ENCODE results near the gene ATP2C2. TPM values are rescaled to one million over a fixed set of nuclear protein-coding genes. Genes with fewer than 3 reads are reported as not detected.

Gene ATP2C2
- total and polyA plus RNA-seq, 8 donors = 1.1 to 141 (median 4.2) TPM; not detected in 2

DNA sequence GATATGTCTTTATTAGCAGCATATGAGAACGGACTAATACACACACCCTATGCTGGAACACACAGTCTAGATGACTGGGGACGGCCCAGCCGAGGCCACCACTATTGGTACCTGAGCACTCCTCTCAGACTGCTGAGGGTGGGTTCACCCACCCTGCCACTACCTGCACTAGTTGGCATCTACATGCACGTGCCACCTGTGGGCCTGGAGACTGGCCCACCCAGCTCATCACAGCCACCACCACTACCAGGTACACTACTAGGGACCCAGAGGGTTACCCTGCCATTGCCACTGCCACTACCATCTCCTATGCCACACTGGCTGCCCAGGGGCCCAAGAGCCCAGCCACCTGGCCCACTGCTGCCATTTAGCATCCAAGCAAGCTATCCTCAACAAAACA lies 103.6 kb downstream of the ATP2C2 start:
- Histone ChIP-seq H3K4me3 (no peak overlapping the region), H3K27ac (no peak overlapping the region), H3K36me3 (peaks cover 0 to 21% (median 10%) of the 10 kb centered on the region in 4 donors), H3K9me3 (peaks cover 0 to 11% (median 6%) of the 10 kb centered on the region in 4 donors), H3K4me1 (no peaks in the 10 kb centered on the region), H3K27me3 (no peaks in the 10 kb centered on the region)
- intact Hi-C loops (cut with DNase I; ENCODE audit: low total_unique reads) = no loop called here
- TF ChIP-seq POLR2AphosphoS5 (IDR thresholded peaks at IDR 0.05) = no peak
- no peak for TF ChIP-seq EP300 (IDR thresholded peaks at IDR 0.05)
- no peak for TF ChIP-seq POLR2A (IDR thresholded peaks at IDR 0.05)
- TF ChIP-seq CTCF (IDR thresholded peaks at IDR 0.05) = no peak
- DNase-seq = peak in 1 of 2 donors; percentile 11
- 84 to 99% (median 97%) methylated on average over 3 to 4 of the region's 4 CpGs for WGBS, 5 donors

GRCh38 chr16:84475643-84476240 lies 107.4 kb downstream of the ATP2C2 start:
- TF ChIP-seq POLR2A (IDR thresholded peaks at IDR 0.05) (no peak), CTCF (IDR thresholded peaks at IDR 0.05) (no peak), POLR2AphosphoS5 (IDR thresholded peaks at IDR 0.05) (no peak), EP300 (IDR thresholded peaks at IDR 0.05) (no peak)
- Histone ChIP-seq H3K4me1 (no peaks in the 10 kb centered on the region), H3K36me3 (peaks cover 9 to 32% (median 31%) of the 10 kb centered on the region in 4 donors), H3K4me3 (no peak overlapping the region), H3K9me3 (no peaks in the 10 kb centered on the region), H3K27me3 (no peaks in the 10 kb centered on the region), H3K27ac (no peak overlapping the region)
- intact Hi-C loops (cut with DNase I; ENCODE audit: low total_unique reads) = no loop called here
- DNase-seq = peak in 1 of 2 donors; percentile 49
- 39 to 73% (median 62%) methylated on average over 8 of the region's 8 CpGs for WGBS, 5 donors

DNA sequence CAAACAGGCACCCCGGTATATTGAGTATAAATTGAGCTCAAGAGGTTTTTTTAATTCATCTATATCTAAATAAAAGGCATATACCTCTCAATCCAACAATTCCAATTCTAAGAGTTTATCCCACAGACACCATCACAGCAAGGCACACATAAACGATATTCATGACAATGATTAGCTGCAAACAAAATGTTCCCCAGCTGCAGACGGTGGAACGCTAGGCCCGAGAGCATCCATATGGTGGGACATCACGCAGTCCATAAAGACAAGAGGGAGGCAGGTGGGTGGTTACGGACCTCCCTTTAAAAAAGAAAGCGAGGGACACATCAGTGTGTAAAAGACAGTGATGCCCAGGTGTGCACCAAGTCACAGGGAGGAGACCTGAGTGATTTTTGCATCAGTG lies 108.1 kb downstream of the ATP2C2 start:
- H3K4me1 ChIP-seq = no peaks in the 10 kb centered on the region
- H3K27ac ChIP-seq = no peak overlapping the region
- no peaks in the 10 kb centered on the region for H3K9me3 ChIP-seq
- intact Hi-C loops (cut with DNase I; ENCODE audit: low total_unique reads) = no loop called here
- no peak for TF ChIP-seq CTCF (IDR thresholded peaks at IDR 0.05)
- TF ChIP-seq POLR2A (IDR thresholded peaks at IDR 0.05) = no peak
- no peak for TF ChIP-seq POLR2AphosphoS5 (IDR thresholded peaks at IDR 0.05)
- TF ChIP-seq EP300 (IDR thresholded peaks at IDR 0.05) = no peak
- no peaks in the 10 kb centered on the region for H3K27me3 ChIP-seq
- DNase-seq = no peak
- H3K36me3 ChIP-seq = peaks cover 9 to 38% (median 38%) of the 10 kb centered on the region in 4 donors
- no peak overlapping the region for H3K4me3 ChIP-seq
- 95 to 97% (median 96%) methylated on average over 8 of the region's 8 CpGs for WGBS, 5 donors

DNA sequence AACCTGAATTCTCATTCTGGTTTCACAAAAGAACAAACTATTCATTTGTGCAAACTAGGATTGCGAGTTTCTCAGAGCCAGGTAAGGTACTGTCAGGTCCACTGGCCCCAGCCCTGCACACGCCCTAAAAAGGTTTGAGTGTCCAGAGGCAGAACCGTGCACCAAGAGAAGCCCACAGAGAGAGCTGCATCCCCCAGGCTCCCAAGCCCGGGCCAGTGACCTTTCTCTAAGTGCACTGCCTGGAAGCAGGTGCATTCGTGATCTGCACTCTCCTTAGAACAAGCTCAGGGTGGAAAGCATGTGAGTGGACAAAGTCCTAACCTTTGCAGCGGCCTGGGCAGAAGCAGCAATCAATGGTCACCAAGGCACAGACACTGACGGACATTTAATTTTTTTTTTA lies 109.3 kb downstream of the ATP2C2 start:
- TF ChIP-seq CTCF (IDR thresholded peaks at IDR 0.05) = no peak
- TF ChIP-seq EP300 (IDR thresholded peaks at IDR 0.05) = no peak
- TF ChIP-seq POLR2A (IDR thresholded peaks at IDR 0.05) = no peak
- no peak for TF ChIP-seq POLR2AphosphoS5 (IDR thresholded peaks at IDR 0.05)
- Histone ChIP-seq H3K4me3 (no peak overlapping the region), H3K27ac (no peak overlapping the region), H3K27me3 (no peaks in the 10 kb centered on the region), H3K9me3 (no peaks in the 10 kb centered on the region), H3K4me1 (no peaks in the 10 kb centered on the region), H3K36me3 (peaks cover 9 to 51% (median 50%) of the 10 kb centered on the region in 4 donors)
- intact Hi-C loops (cut with DNase I; ENCODE audit: low total_unique reads) = no loop called here
- DNase-seq = peak in 1 of 2 donors; percentile 17
- WGBS, 5 donors = 72 to 80% (median 74%) methylated on average over 7 of the region's 7 CpGs
